Tibial artery (tissue), 4 donors: ENCODE data around the gene AFF3.

Source experiments
- DNase-seq, 2 donors: peaks; one replicate each; pipeline ENCODE4 v3.0.0-alpha.2; 2019
- H3K27ac ChIP-seq, 2 donors: fragments of 200-600 bp; sonication (generic) in 1 of 2; 1 replicate in 1 of 2; 2 replicates in 1 of 2; pipeline ENCODE4 v1.5.1; 2018 to 2019; ENCODE audit warnings: mild to moderate bottlenecking in 1 of 2
- H3K27me3 ChIP-seq, 2 donors: fragments of 200-600 bp; sonication (generic) in 1 of 2; one replicate each; pipeline versions ENCODE4 v1.5.1 to v1.6.0; 2016 to 2019
- H3K36me3 ChIP-seq, 3 donors: fragments of 200-600 bp; sonication (generic) in 2 of 3; one replicate each; pipeline ENCODE4 v1.5.1; 2016 to 2019; ENCODE audit warnings: mild to moderate bottlenecking in 2 of 3
- H3K4me1 ChIP-seq, 4 donors: fragments of 200-600 bp; sonication (generic) in 2 of 4; 1 replicate in 3 of 4; 2 replicates in 1 of 4; pipeline ENCODE4 v1.5.1; 2016 to 2019
- H3K4me3 ChIP-seq, 2 donors: fragments of 200-600 bp; sonication (generic) in 1 of 2; 1 replicate in 1 of 2; 2 replicates in 1 of 2; pipeline ENCODE4 v1.5.1; 2018 to 2019; ENCODE audit warnings: mild to moderate bottlenecking in 2 of 2
- H3K9me3 ChIP-seq, 3 donors: fragments of 200-600 bp; sonication (generic) in 1 of 3; one replicate each; pipeline ENCODE4 v1.5.1; 2016 to 2019
- intact Hi-C: fragments of 100-400 bp; cut with DNase I; formaldehyde crosslinking; loops from one replicate; pipeline ENCODE4 v1.15.0; 2023; ENCODE audit warnings: low total_unique reads
- TF ChIP-seq, protein P1 (sequence below), 2 experiments: fragments of 200-600 bp in 1 of 2; fragments of 450-650 bp in 1 of 2; IDR thresholded peaks; one replicate each; pipeline ENCODE4 v1.5.1; 2017 to 2019; ENCODE audit warnings: antibody characterized with exemption in 2 of 2, mild to moderate bottlenecking in 1 of 2, moderate library complexity in 1 of 2

The AFF3 gene

DNA sequence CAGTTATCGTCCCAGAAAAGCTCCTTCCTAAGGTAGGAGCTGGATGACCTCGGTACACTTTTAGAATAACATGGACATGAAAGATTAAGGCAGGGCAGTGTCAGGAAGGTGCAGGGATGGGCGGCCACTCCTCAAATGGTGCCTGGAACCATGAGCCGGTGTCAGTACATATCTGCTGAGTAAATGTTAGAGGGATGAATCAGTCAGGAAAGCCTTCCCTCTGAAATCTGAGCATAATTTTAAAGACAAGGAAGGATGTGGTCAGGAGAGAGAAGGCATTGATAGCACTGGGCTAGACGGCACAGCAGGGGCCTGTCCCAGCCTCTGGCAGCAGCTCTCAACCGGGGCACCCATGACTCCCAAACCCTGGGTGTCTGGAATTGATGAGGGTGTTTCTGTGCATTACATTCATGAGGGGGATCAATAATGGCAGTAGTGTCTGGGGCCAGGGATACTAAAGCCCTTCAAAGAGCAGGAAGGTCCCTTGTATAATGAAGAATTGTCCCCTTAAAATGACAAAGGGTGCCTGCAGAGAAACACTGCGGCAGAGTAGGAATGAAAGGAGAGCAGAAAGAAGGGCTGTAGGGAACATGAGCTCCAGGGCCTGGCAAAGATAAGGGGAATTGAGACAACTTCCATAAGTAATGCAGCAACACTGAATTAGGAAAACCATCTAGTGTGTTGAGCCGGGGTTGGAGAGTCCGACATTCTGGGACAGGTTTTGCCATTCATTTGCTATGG is 490.3 kb downstream of the AFF3 start:
- TF ChIP-seq, protein P1, sequence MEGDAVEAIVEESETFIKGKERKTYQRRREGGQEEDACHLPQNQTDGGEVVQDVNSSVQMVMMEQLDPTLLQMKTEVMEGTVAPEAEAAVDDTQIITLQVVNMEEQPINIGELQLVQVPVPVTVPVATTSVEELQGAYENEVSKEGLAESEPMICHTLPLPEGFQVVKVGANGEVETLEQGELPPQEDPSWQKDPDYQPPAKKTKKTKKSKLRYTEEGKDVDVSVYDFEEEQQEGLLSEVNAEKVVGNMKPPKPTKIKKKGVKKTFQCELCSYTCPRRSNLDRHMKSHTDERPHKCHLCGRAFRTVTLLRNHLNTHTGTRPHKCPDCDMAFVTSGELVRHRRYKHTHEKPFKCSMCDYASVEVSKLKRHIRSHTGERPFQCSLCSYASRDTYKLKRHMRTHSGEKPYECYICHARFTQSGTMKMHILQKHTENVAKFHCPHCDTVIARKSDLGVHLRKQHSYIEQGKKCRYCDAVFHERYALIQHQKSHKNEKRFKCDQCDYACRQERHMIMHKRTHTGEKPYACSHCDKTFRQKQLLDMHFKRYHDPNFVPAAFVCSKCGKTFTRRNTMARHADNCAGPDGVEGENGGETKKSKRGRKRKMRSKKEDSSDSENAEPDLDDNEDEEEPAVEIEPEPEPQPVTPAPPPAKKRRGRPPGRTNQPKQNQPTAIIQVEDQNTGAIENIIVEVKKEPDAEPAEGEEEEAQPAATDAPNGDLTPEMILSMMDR (IDR thresholded peaks at IDR 0.05), result no peak
- no peak for DNase-seq
- Histone ChIP-seq H3K4me3 (no peak overlapping the region), H3K4me1 (peaks cover 0 to 31% (median 13%) of the 10 kb centered on the region in 4 donors), H3K36me3 (no peaks in the 10 kb centered on the region), H3K27me3 (no peaks in the 10 kb centered on the region), H3K9me3 (no peaks in the 10 kb centered on the region), H3K27ac (no peak overlapping the region)
- intact Hi-C loops, result no loop called here

DNA sequence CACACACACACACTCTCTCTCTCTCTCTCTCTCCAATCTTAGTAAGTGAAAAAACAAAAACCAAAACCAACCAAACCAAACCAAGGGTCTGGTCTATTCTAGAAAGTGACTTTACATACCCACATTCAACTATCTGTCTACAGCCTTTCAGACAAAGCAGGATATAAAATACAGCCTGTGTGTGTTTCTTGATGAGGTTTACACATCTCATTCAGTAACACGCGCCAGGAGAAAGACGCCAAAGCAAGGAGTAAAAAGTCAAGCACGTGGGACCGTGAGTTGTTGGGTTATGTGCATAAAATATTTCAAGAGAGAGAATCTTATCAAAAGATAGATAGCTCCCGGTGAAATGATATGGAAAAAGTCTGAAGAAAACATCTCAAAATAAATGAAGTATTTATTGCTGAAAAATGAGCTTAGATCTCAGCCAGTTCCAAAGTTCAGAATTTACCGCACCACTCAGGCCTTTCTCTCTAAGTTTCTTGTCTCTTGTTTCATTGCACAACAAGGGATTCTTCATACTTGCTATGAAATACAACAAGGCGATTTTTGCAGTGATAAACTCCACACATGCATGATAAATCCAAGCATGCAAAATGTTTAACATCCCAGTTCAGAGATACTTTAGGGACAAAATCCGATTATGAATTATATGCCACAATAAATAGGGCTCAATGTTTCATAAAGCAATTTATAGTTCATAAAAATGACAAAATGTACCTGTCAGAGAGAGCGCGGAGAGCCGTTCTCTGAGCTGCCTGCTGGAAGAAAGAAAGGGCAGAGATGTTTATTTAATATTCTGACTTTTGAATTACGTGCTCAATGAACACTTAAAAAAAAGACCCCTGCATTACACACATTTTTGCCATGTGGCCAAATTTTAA is 493.2 kb downstream of the AFF3 start:
- H3K4me3 ChIP-seq, result no peak overlapping the region
- H3K27ac ChIP-seq, result peak overlapping the region; percentile 58 to 76
- no peaks in the 10 kb centered on the region for H3K36me3 ChIP-seq
- intact Hi-C loops, result no loop called here
- H3K9me3 ChIP-seq, result no peaks in the 10 kb centered on the region
- H3K27me3 ChIP-seq, result no peaks in the 10 kb centered on the region
- no peak for DNase-seq
- TF ChIP-seq, protein P1 (IDR thresholded peaks at IDR 0.05), result no peak
- peaks cover 0 to 33% (median 12%) of the 10 kb centered on the region in 4 donors for H3K4me1 ChIP-seq

DNA sequence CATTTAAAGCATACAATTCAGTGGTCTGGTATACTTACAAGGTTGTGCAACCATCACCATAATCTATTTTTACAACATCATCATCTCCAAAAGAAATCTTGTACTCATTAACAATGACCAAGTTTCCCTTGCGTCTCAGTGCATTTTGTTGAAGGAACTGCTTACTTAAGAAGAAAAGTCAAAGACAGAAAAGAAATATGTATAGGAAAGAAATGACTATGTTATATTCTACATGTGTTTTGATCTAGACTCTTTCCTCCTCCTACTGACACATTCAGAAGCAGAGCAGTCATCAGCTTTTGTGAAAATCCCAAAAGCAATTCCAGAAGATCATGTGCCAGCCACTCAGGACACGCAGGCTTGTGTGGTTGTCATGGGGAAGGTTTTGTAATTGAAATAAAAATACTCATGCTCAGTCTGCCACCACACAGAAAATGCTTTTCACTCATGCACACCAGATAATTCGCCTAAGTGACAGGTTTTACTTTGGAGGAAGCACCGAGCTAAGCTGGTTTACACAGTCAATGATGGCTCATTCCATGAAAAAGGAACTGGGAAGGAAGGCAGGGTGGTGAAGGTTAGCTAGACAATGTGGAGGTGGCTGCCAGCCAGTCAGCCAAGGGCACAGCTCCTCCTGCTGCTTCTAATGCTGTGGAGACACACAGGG is 494.1 kb downstream of the AFF3 start:
- H3K36me3 ChIP-seq, result no peaks in the 10 kb centered on the region
- TF ChIP-seq, protein P1 (IDR thresholded peaks at IDR 0.05), result no peak
- no peak overlapping the region for H3K4me3 ChIP-seq
- no peaks in the 10 kb centered on the region for H3K9me3 ChIP-seq
- DNase-seq, result peak; percentile 57 to 73
- peaks cover 0 to 42% (median 16%) of the 10 kb centered on the region in 4 donors for H3K4me1 ChIP-seq
- intact Hi-C loops, result no loop called here
- H3K27me3 ChIP-seq, result no peaks in the 10 kb centered on the region
- peak overlapping the region; percentile 58 to 76 for H3K27ac ChIP-seq

DNA sequence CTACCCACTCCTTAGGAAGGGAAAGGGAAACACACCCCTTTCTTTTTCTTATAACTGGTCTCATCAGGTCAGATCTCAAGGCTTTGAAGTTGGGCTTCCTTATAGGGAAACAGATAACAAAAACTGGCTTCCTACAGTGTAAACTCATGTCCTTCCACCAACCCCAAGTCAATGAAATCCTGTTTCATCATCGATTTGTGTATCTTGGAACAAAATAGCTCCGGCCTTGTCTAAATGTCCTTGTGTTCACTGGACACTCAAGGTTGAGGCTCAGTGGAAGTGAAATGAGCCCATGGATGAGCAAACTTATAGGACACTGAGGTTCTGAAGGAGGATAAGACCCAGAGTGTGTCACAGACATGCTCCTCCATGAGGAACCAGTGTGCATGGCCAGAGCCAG is 496.4 kb downstream of the AFF3 start:
- no peak overlapping the region for H3K27ac ChIP-seq
- no peak for DNase-seq
- intact Hi-C loops, result no loop called here
- H3K27me3 ChIP-seq, result no peaks in the 10 kb centered on the region
- no peaks in the 10 kb centered on the region for H3K36me3 ChIP-seq
- H3K9me3 ChIP-seq, result no peaks in the 10 kb centered on the region
- peaks cover 0 to 45% (median 16%) of the 10 kb centered on the region in 4 donors for H3K4me1 ChIP-seq
- TF ChIP-seq, protein P1 (IDR thresholded peaks at IDR 0.05), result no peak
- no peak overlapping the region for H3K4me3 ChIP-seq

DNA sequence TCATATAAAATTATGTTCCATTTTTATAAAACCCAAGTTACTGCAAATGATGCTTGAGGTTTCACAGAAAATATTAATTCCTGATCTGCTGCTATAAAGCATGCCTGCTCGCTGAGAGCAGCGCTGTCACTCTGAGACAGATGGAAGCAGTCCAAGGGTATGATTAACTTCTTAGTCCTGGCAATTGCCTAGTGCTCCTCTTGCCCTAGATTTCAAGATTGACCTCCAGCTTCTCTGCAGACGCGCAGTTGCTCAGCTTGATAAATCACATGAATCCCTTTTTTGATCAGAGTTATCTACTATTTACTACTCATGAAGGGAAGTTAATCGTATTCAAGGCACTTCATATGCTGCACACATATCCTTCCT is 498.0 kb downstream of the AFF3 start:
- H3K27ac ChIP-seq, result no peak overlapping the region
- H3K36me3 ChIP-seq, result no peaks in the 10 kb centered on the region
- no peak overlapping the region for H3K4me3 ChIP-seq
- H3K4me1 ChIP-seq, result peaks cover 0 to 52% (median 17%) of the 10 kb centered on the region in 4 donors
- DNase-seq, result peak in 1 of 2 donors; percentile 36
- no peaks in the 10 kb centered on the region for H3K9me3 ChIP-seq
- intact Hi-C loops, result no loop called here
- no peaks in the 10 kb centered on the region for H3K27me3 ChIP-seq
- TF ChIP-seq, protein P1 (IDR thresholded peaks at IDR 0.05), result no peak
